Measurements from ENCODE around the gene TAF4B. TPM values are rescaled to one million over a fixed set of nuclear protein-coding genes. Genes with fewer than 3 reads are reported as not detected.

TAF4B gene
- total RNA-seq, 1 donor from 2014 or later: 3.3 TPM

DNA sequence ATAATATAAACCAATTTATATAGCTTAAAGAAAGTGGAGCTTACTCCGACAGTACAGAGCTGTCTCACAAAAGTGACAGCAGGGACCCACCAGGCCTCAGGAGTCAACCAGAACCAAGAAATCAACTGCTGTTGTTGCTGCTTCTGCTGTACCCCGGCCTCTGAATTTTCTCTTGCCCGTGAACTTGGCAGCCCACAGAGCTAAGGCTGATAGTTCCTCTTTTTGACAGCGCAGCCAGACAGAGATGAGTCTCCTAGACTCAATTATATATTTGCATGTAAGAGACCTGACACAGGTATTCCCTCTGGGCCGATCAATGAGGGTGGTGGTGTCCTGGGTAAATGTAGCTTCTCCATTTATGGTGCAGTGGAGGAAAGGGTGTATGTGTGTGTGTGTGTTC is 212.7 kb downstream of the TAF4B start:
- H3K4me3 Mint-ChIP-seq (ENCODE audit: unreplicated experiment): no peak overlapping the region
- H3K9me3 Mint-ChIP-seq (ENCODE audit: unreplicated experiment): no peaks in the 10 kb centered on the region
- H3K27me3 Mint-ChIP-seq (ENCODE audit: unreplicated experiment): peaks cover 4% of the 10 kb centered on the region
- H3K27ac Mint-ChIP-seq (ENCODE audit: unreplicated experiment): no peak overlapping the region
- H3K36me3 Mint-ChIP-seq (ENCODE audit: low read depth, unreplicated experiment): no peaks in the 10 kb centered on the region
- no peaks in the 10 kb centered on the region for H3K4me1 Mint-ChIP-seq (ENCODE audit: unreplicated experiment)
- no peak for TF ChIP-seq CTCF (IDR thresholded peaks at IDR 0.05; ENCODE audit: unreplicated experiment)
- DNase-seq (ENCODE audit: low spot score): no peak

GRCh38 chr18:26439537-26439936 is 213.3 kb downstream of the TAF4B start:
- no peak for DNase-seq (ENCODE audit: low spot score)
- TF ChIP-seq CTCF (IDR thresholded peaks at IDR 0.05; ENCODE audit: unreplicated experiment): no peak
- no peaks in the 10 kb centered on the region for H3K4me1 Mint-ChIP-seq (ENCODE audit: unreplicated experiment)
- H3K9me3 Mint-ChIP-seq (ENCODE audit: unreplicated experiment): no peaks in the 10 kb centered on the region
- H3K27ac Mint-ChIP-seq (ENCODE audit: unreplicated experiment): no peak overlapping the region
- no peaks in the 10 kb centered on the region for H3K36me3 Mint-ChIP-seq (ENCODE audit: low read depth, unreplicated experiment)
- no peak overlapping the region for H3K4me3 Mint-ChIP-seq (ENCODE audit: unreplicated experiment)
- H3K27me3 Mint-ChIP-seq (ENCODE audit: unreplicated experiment): peaks cover 4% of the 10 kb centered on the region

- Mint-ChIP-seq H3K4me3 (ENCODE audit: unreplicated experiment) (no peak overlapping the region), H3K9me3 (ENCODE audit: unreplicated experiment) (no peaks in the 10 kb centered on the region), H3K27ac (ENCODE audit: unreplicated experiment) (no peak overlapping the region), H3K36me3 (ENCODE audit: low read depth, unreplicated experiment) (no peaks in the 10 kb centered on the region), H3K4me1 (ENCODE audit: unreplicated experiment) (no peaks in the 10 kb centered on the region), H3K27me3 (ENCODE audit: unreplicated experiment) (peaks cover 4% of the 10 kb centered on the region)
- TF ChIP-seq CTCF (IDR thresholded peaks at IDR 0.05; ENCODE audit: unreplicated experiment): no peak
- no peak for DNase-seq (ENCODE audit: low spot score)
These were observed 214.4 kb downstream of the TAF4B start for GRCh38 chr18:26440644-26441043.

Other genes with a start within 250 kb of the TAF4B start
- gene SS18, start 135.8 kb upstream of the TAF4B start, total RNA-seq (ENCODE audit: unreplicated experiment): 94.6 TPM
- not detected for gene PSMA8, start 92.6 kb upstream of the TAF4B start, total RNA-seq (ENCODE audit: unreplicated experiment)

Data from endothelial cell (in vitro differentiated cells).